Stimulated activated CD4-positive, alpha-beta T cell treated with anti-CD3 and anti-CD28 coated beads, Interleukin-4, amount 100 ng/mL, for 1 hour (primary cell): ENCODE measurements around the gene TUBA4B.
"Not testable (repeated sequence)": the region's sequence is repeated elsewhere in the genome, so short reads cannot be mapped to it uniquely, and the experiment has no call there.

ENCODE experiments used
- DNase-seq: peaks from one replicate; pipeline ENCODE4 v3.0.0-alpha.2; 2020

The TUBA4B gene

DNA sequence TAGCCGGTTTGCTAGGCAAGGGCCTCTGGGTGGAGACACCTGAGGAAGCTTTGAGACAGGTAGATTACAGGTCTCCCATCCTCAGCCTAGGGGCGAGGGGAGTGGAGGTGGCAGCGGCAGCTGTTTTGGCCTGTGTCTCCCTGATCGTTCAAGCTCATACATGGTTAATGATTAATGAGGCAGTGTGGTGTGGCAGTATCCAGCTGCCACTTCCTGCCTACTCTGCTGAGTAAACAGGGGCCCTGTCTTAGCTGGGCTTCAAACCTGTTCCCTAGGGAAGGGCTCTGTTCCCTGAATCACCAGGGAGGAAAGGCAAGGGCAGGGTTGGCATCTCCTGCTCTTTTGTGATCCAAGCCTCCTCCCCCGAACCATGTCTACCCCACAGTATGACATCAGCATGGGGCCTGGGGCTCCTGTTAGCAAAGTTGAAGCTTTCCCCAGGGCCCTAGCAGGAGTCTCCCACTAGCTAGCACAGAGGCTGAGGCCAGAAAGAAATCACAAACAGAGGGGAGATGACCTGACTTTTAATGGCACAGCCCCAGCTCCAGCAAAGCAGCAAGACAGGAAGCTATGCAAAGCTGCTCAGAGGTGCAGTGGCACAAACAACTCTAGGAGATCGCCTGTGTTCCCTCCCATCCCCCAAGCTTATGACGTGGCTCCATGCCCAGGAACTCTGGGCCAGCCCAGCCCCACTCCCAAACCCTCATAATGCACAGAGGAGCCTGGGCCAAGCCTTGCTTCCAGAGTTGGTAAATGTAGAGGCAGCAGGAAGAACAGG, 3.7 kb upstream of the TUBA4B start:
- no peak for DNase-seq

DNA sequence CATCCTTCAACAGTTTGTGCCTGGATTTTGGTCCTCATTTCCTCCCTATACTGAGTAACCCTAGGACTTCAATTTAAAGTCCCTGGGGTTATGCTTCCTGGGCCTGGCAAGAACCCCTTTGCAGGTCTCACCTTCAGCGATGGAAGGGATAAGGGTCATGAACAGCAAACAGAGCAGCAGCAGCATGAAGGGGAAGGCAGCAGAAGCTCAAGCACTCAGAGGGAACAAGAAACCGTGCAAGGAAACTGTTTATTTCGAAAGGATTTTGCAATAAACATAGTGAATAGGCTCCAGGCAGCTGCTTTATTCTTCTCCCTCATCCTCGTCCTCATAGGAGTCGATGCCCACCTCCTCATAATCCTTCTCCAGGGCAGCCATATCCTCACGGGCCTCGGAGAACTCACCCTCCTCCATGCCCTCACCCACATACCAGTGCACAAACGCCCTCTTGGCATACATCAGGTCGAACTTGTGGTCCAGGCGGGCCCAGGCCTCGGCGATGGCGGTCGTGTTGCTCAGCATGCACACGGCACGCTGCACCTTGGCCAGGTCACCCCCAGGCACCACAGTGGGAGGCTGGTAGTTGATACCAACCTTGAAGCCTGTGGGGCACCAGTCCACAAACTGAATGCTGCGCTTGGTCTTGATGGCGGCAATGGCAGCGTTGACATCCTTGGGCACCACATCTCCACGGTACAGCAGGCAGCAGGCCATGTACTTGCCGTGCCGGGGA, 2.8 kb upstream of the TUBA4B start:
- no peak for DNase-seq

DNA sequence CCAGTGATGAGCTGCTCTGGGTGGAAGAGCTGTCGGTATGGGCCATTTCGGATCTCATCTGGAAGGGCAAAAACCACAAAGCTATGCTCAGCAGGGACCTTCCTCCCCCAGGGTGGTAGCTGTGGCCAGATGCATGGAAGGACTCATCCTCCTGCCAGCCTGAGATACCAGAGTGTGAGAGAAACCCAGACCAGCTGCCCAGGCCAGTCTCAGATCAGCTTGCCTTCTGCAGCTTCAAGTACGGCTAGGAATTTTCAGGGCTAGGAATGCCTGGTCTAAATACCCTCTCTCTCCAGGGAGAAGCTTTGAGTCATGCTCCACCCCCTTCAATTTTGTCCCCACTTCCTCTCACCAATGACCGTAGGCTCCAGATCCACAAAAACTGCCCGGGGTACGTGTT, 1.4 kb upstream of the TUBA4B start:
- no peak for DNase-seq

DNA sequence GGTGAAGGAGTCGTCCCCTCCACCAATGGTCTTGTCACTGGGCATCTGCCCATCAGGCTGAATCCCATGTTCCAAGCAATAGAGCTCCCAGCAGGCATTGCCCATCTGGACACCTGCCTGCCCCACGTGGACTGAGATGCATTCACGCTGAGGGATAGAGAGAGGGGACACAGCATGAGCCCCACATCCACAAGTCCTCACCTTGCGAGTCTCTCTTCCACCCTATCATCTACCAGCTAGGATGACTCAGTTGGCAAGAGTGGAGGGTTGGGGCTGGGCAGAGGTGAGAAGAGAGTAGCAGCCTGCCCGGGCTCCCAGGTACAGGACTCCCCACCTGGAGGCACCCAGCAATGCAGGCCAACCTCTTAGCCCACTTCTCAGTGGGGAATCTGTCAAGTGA, 959 bp upstream of the TUBA4B start:
- peak; percentile 38 for DNase-seq

DNA sequence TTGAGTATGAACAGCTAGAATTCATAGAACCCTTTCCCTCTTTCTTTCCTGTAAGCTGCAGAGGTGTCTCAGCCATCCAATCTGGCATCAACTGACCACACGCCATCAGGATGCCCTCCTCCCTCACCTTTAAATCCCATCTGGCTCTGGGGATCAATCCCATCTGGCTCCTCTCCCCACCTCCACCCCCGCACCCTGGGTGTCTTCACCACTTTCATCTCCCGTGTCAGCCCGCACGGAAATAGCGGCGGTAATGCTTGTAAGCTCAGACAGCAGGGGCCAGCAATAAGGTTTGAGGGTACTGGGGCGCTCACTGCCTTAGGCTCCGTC, 508 bp upstream of the TUBA4B start:
- peak; percentile 51 for DNase-seq

DNA sequence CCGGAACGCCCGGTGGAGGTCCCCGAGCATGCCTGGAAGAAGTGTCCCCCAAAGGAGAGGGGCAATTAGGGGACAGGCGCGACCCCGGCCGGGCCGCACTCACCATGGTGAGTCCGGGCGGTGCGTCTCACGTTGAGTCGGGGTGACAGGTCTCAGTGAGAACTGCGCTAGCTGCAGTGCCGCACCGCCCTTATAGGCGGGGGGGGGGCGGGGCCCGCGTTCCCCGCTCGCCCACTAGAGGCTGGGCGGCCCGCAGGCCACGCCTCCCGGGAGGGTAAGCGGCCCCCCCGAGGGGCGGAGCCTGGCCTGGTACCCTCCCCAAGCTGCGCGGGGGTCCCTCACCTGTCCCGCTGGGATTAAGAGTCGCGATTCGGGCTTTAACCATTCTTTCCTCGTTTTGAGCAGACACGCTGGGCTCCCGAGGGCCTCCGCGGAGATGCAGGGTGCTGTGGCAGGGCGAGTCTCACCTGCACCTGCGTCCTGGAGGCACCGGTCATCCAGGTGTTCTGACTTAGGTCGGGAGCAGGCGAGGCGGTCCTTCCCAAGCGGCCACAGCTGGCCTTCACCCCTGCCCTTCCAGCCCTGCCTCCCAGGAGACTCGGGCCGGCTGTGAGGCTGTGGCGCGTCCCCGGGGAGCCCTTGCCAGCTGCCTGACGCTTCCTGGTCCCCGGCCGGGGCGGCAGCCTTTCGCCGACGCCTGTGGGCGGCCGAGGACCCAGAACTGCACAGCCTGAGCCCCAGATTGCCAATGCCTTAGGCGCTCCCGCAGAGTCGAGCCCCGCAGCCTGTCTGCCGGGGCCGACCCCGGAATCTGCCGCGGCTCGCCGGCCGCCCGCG, 928 bp downstream of the TUBA4B start, which contains the start of gene TUBA4A:
Gene TUBA4A, minus strand, starts transcription at position 166 of the 837 bp plus-strand sequence. Its CDS starts 60 bp downstream, at position 106.
- DNase-seq: peak; percentile 92

- DNase-seq: no peak
Observed at GRCh38 chr2:219254590-219255201, 1.7 kb downstream of the TUBA4B start.

GRCh38 chr2:219258942-219259341, 5.9 kb downstream of the TUBA4B start:
- DNase-seq: not testable (repeated sequence)

GRCh38 chr2:219261024-219261855, 8.2 kb downstream of the TUBA4B start:
- no peak for DNase-seq

- no peak for DNase-seq
Observed at GRCh38 chr2:219266232-219266631, 13.2 kb downstream of the TUBA4B start.

- DNase-seq: no peak
Observed at GRCh38 chr2:219266886-219267285, 13.8 kb downstream of the TUBA4B start.

- DNase-seq: no peak
Observed at GRCh38 chr2:219268294-219268693, 15.3 kb downstream of the TUBA4B start.

- no peak for DNase-seq
Observed at GRCh38 chr2:219269362-219270054, 16.5 kb downstream of the TUBA4B start.

- DNase-seq: no peak
Observed at GRCh38 chr2:219270055-219270372, 17.0 kb downstream of the TUBA4B start.

- no peak for DNase-seq
Observed at GRCh38 chr2:219271021-219271420, 18.0 kb downstream of the TUBA4B start.

GRCh38 chr2:219272356-219272755, 19.3 kb downstream of the TUBA4B start:
- no peak for DNase-seq

GRCh38 chr2:219272995-219273394, 20.0 kb downstream of the TUBA4B start:
- DNase-seq: no peak

DNA sequence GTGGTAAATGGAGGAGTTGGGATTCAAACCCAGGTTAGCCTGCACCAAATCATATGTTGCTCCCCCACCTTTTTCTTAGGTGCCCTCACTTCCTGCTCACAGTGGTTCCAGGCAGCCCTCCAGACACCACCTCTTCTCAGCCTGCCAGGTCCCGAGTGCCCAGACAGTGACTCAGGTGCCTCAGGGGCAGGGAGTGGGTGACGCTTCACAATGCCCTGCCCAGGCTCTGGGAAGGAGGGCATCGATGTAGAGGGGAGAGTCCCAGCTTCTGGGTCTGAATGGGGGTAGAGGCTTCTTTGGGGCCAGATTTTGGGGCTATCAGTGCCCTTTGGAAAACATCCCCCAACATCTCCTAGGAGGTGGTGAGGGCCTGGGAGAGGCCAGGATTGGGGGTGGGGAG, 20.9 kb downstream of the TUBA4B start:
- no peak for DNase-seq

DNA sequence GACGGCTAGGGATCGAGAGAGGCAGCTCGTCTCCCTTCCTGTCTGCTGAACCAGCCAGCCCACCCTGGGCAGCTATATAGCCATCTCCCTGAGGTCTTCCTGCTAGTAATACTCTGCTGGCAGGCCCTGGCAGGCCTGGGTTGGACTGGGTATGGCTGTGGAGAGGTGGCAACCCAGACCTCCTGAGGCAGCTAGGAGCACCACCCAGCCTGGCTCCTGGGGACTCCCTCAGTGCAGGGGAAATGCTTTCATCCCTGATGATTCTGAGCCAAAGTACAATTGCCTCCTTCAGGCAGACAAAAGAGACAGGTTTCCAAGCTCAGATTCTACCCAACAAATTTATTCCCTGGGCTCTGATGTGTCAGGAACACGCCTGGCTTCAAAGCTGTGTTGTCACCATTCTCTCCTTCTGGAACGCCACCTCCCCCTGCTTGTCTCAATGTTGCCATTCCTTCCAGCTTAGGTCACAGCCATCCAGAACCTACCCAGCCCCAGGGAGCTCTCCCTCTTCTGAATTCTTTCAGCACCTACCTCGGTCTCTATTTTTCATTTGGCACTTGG, 21.4 kb downstream of the TUBA4B start:
- no peak for DNase-seq

DNA sequence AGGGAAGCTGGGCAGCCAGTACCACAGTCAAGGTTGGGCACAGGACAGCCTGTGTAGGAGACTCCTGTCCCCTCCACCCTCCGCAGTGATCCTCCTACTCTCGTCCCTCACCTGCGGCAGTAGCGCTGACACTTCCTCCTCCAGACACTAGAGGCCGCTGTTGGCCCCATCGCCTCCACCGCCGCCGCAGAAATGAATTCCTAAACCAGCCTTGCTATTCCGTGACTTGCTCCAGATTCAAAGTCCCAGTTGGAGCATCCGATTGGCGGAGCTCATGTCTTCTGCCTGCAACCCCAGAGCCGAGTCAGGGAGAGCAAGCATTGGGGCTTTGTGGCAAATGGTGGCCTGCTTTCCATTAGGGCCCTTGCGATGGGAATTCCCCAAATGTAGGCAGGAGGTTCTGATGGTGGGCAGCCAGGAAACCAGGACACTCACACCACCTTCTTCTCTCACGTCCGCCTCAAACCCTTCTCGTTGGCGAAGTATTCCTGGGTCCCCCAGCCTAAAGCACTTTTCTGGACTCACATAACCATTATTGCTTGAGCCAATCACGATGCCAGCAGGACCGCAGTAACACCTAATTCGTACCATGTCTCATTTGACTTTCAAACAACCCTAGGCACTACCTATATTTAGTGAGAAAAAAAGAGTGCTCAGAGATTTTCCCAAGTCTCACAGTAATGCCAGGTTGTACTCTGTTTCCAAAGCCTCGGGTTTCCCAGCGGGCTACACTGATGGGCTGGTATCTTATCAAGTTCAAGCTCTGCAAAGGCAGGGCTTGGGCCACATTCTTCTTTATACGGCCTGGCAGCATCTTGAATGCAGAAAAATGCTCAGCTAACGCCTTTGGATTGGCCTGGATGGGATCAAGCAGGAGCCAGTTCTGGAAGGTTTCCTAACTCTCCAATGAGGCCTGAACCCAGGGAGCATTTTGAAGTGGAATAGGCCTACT, 24.9 kb downstream of the TUBA4B start:
- peak; percentile 74 for DNase-seq
